Bone marrow (tissue), 2 donors: ENCODE measurements around the gene TUBB8B.
"Not testable (repeated sequence)": the region's sequence is repeated elsewhere in the genome, so short reads cannot be mapped to it uniquely, and the experiment has no call there.

Experiments
- DNase-seq, 2 donors: peaks; one replicate each; lab custom pipeline; 2025; lab: John Stamatoyannopoulos, UW

TUBB8B gene

GRCh38 chr18:12773-13172, 36.6 kb downstream of the TUBB8B start:
- DNase-seq: not testable (repeated sequence)

GRCh38 chr18:11383-12274, 37.8 kb downstream of the TUBB8B start:
- DNase-seq: not testable (repeated sequence)

GRCh38 chr18:10624-11184, 38.7 kb downstream of the TUBB8B start:
- not testable (repeated sequence) for DNase-seq

GRCh38 chr18:9937-10336, 39.5 kb downstream of the TUBB8B start:
- not testable (repeated sequence) for DNase-seq
